OCI-M2 (cell line): ENCODE measurements around the gene FARP1.

Source experiments
- DNase-seq: peaks from one replicate; lab custom pipeline; 2025; ENCODE audit not compliant: unreplicated experiment; lab: John Stamatoyannopoulos, UW

Gene FARP1

GRCh38 chr13:98134901-98135300 is 8.0 kb upstream of the FARP1 start:
- DNase-seq = no peak

GRCh38 chr13:98141091-98141490 is 1.8 kb upstream of the FARP1 start:
- DNase-seq = no peak

GRCh38 chr13:98141509-98142379 is 1.1 kb upstream of the FARP1 start:
- no peak for DNase-seq

- DNase-seq = no peak
Observed at GRCh38 chr13:98143157-98143553, 261 bp downstream of the FARP1 start.

- DNase-seq = no peak
Observed at GRCh38 chr13:98143601-98144026, 720 bp downstream of the FARP1 start.

- DNase-seq = no peak
Observed at GRCh38 chr13:98144027-98144741, 1.3 kb downstream of the FARP1 start.

- DNase-seq = no peak
Observed at GRCh38 chr13:98144801-98145350, 2.0 kb downstream of the FARP1 start.

GRCh38 chr13:98147521-98147920 is 4.6 kb downstream of the FARP1 start:
- DNase-seq = no peak

GRCh38 chr13:98150832-98151479 is 8.1 kb downstream of the FARP1 start:
- no peak for DNase-seq

GRCh38 chr13:98155475-98156109 is 12.7 kb downstream of the FARP1 start:
- no peak for DNase-seq

- no peak for DNase-seq
Observed at GRCh38 chr13:98156259-98156658, 13.4 kb downstream of the FARP1 start.

- no peak for DNase-seq
Observed at GRCh38 chr13:98157188-98157587, 14.3 kb downstream of the FARP1 start.

GRCh38 chr13:98157609-98158008 is 14.7 kb downstream of the FARP1 start:
- DNase-seq = no peak

GRCh38 chr13:98158172-98158899 is 15.4 kb downstream of the FARP1 start:
- no peak for DNase-seq

- DNase-seq = no peak
Observed at GRCh38 chr13:98162935-98163334, 20.0 kb downstream of the FARP1 start.

GRCh38 chr13:98169331-98169730 is 26.4 kb downstream of the FARP1 start:
- DNase-seq = no peak

- no peak for DNase-seq
Observed at GRCh38 chr13:98171900-98172589, 29.2 kb downstream of the FARP1 start.

GRCh38 chr13:98172590-98173422 is 29.9 kb downstream of the FARP1 start:
- DNase-seq = no peak
